GM21447 (cell line): ENCODE data around the gene CHRNA3.

Source experiments
- ATAC-seq: cut with Tn5 transposase; IDR thresholded peaks from one replicate; pipeline ENCODE4 v1.9.1; 2021; ENCODE audit not compliant: unreplicated experiment

CHRNA3 gene

DNA sequence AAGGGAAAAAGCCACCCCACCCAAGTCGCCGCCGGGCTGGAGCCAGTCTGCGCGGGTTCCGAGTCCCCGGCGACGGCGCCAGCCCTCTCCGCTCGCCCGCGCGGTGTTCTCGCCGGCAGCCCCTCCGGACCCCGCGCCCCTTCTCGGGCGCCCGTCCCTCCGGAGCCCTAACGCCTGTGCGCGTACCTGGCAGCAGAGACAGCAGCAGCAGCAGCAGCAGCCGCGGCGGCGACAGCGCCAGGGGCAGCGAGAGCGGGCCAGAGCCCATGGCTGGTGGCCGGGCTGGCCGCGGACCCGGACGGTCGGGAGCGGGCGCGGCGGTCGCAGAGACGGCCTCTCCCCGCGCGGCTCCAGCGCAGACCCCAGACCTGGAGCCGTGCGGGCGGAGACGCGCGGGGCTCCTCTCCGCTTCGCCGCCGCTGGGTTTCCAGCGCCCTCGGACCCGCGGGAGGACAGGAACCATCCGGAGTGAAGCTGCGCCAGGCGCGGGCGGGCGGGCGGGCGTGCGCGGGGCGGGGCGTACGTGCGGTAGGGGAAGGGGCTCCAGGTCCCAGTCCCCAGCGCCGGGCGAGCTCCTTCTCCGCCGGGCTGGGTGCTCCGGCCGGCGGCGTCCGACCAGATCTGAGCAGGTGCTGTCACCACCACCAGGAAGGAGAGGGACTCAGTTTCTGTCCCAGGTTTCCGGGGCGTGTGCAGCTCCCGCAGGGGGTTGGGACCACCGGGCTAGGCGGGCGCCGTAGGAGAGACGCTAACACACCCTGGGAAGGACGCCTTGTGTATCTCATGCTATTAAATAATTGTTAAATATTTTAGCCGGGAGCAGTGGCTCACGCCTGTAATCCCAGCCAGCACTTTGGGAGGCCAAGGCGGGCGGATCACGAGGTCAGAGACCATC lies at the start of gene CHRNA3:
Gene CHRNA3, minus strand, starts transcription at position 470 of the 895 bp plus-strand sequence. Its CDS starts 202 bp downstream, at position 268.
- ATAC-seq: no peak

DNA sequence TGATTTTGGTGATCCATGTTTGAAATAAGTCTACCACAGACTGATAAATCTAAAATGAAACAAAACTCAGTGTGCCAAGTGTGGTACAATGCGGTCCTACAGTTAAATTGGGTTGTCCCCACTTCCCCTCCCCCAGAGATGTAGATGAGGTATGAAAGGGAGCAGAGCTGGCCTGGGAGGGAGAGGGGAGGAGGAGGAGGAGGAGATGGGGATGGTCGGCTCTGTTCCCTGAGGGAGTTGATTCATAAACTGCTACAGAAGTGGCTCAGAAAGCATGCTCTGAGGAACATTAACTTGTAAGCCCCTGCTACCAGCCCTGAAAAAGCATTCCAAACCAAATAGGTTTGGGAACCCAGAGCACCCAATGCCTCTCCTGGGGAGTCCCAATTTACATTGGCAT lies 48.2 kb upstream of the CHRNA3 start:
- no peak for ATAC-seq

DNA sequence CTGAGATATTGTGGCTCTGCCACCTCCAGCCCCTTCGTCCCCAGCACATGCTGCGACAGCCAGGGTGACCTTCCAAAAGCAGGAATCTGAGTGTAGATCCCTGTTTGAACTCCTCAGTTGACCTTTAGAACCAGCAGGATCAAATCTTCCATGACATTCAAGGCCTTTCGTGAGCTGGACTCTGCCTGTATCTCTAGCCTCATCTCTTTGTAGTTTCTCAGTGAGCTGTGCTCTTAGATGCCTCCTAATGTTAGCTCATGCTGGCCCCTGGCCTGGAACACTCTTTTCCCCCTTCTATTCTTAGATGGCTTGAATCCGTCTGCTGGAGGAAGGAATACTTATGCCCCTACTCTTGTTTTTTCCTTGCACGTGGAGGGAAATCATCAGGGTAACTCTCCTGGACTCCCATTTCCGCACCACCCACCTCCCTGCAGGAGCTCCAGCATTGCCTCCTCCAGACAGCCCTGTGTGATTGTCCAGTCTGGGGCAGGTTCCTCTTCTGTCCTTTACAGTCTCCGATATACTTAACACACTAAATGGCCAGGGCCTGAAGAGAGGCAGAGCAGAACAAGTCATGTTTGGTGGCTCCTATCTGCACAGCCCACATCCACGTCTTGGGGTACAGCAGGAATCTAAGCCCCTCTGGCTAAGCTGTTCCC lies 46.9 kb upstream of the CHRNA3 start:
- ATAC-seq: no peak

DNA sequence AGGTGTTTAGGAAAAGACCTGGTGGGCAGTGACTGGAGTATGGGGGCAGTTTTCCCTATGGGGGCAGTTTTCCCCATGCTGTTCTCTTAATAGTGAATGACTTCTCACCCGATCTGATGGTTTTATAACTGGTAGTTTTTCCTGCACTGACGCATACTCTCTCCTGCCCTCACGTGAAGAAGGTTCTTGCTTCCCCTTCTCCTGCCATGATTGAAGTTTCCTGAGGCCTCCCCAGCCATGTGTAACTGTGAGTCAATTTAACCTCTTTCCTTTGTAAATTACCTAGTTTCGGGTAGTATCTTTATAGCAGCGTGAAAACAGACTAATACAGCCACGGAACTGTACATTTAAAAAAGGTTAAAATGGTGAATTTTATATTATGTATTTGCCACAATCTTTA lies 45.2 kb upstream of the CHRNA3 start:
- no peak for ATAC-seq

DNA sequence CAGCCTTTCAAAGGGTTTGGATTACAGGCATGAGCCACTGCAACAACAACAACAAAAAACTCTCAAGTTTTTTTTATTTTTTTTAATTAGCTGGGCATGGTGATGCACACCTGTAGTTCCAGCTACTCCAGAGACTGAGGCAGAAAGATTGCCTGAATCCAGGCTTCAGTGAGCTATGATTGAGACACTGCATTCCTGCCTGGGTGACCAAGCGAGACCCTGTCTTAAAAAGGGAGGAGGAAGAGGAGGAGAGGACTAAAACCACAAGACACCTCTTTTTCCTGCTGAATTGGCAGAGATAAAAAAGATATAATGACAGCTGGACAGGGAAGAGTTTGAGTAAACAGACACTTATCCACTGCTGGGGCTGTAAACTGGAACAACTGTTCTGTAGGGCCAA lies 42.9 kb upstream of the CHRNA3 start:
- ATAC-seq: no peak

DNA sequence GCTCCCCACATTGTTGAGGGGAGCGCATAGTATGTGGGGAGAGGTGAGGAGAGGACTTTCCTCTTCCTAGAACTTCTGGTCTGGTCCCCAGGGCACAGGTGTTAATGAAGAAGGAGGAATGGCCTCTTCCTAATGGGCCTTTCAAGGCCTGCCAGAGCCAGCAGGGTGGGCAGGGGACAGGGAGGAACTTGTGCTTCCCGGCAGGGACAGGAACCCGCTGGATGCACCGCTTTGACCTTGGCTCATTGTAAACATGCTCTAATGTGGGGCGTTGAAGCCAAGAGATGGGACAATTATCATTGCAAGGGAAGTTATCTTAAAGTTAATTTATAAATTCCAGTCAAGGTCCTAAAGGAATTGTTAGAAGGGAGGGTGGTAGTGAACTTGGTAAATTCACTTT lies 41.2 kb upstream of the CHRNA3 start:
- ATAC-seq: no peak

DNA sequence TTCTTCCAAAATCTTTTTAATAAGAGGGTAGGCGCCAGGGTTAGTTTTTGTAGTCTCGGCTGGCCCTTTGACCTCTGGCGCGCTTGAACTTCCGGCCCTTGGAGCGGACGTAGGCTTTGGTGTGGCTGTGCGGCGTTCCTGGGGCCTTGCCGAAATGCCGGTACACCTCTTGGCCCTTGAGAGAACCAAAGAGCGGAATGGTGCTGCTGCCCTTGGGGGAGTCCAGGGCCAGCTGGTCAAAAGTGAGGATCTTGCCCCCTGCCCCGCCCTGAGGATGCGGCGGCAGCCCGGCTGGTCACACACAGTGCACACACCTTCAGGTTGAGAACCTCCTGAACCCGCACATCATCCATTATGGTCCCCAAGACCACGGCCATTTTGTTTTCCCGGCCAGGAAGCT lies 40.2 kb upstream of the CHRNA3 start:
- no peak for ATAC-seq

DNA sequence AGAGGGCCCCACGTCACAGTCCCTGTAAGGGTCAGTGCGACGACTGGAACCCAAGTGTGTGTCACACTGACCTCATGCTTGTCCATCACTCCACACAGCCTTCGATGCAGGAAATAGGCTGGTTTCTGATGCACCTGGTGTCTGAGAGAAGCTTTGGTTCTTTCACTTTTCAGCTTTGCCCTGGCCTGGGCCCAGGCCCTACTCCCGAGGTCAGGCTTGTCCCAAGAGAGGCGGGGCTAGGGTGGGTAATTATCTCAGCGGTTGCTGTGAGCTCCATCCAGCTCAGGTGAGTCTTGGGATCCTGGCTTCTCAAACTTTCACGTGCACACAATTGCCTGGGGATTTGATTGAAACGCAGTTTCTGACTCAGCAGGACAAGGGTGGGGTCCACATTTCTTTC lies 39.8 kb upstream of the CHRNA3 start:
- no peak for ATAC-seq

DNA sequence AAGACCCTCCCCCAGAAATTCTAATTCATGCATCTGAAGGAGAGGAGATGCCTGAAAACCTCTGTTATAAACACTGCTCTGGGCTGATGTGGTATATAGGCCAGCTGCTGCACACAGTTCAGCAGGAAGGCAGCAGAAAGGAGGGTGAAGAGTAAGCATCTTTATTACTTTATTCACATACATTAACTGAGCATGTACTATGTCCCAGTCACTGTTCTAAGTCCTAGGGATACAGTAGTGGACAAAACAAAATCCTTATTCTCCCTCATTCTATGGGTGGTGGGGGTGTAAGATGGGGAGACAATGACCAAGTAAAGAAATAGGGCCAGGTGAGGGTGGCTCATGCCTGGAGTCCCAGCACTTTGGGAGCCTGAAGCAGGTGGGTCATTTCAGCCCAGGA lies 38.0 kb upstream of the CHRNA3 start:
- ATAC-seq: no peak

DNA sequence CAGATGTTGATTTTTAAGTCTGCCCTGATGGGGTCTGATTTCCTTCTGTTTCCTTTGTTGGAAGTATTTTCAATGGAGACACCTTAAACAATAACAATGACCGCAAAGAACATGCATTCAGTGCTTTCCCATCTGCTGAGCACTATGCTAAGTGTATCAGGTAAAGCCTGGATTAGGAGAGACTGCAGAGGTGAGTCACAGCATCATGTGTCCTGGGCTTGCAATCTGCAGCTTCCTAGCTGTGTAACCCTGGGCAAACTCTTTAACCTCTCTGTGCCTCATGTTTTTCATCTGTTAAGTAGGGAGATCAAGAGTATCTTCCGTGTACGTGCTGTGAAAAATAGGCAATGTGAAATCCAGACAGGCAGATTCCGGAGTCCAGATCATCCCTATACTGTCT lies 33.5 kb upstream of the CHRNA3 start:
- ATAC-seq: no peak

DNA sequence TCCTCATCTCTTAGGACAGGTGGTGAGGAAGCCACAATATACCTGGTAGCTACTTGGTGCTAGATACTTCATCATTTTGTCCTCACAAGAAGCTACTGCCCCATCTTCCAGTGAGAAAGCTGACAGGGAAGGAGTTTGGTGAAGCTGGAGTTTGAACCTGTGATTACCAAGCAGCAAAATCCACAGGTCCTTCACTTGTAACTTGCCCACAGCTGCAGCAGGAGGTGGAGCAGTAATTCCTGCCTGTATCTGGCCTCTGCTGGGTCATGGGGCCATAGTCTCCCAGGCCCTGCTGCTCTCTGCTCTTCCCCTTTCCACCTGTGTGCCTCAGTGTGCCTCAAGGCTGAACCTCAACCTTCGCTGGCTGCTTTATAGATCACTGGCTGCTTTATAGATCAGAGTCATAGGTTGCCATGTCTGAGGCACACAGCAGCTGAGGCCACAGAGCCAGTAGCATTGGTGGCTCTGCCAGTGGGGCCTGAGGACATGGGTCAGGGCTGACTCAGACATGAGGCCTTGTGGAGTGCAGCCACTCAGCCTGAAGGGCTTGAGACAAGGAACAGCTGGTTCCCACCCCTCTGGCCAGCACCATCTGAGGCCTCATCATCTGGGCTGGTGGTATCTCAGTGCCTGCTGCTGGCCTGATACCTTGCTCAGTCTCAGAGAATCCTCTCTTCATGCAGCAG lies 31.3 kb upstream of the CHRNA3 start:
- no peak for ATAC-seq

DNA sequence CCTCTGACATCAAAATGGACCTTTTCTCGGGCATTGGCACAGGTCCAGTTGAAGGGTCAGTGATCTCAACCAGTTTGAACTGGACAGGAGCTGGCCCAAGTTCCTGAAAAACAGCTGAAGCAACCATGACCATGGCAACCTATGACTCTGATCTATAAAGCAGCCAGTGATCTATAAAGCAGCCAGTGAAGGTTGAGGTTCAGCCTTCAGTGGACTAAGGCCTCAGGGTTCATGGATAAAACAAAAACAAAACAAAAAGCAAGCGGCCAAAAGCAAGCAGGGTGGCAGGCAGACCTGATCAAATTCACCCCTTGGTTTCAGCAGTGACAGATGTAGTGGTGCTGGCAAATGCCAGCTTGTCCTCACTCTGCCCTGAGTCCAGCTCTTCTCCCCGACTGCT lies 30.2 kb upstream of the CHRNA3 start:
- ATAC-seq: no peak

DNA sequence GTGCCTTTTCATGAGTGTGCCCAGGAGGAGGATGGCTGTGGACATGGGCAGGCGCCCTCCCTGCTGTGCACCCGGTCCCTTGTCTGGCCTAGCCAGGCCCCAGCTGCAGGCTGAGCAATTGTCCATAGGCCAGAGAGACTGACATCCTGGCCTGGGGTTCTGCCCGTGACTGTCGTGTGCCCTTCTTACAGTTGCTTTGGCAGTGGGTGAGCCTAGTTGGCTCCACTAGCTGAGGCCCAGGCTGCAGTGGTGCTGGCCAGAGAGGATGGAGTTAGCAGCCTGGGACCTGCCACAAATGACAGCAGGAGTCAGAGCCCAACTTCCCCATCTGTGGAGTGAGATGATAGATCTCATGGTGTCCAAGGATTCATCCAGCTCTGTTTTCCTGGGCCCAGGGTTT lies 29.2 kb upstream of the CHRNA3 start:
- ATAC-seq: no peak

DNA sequence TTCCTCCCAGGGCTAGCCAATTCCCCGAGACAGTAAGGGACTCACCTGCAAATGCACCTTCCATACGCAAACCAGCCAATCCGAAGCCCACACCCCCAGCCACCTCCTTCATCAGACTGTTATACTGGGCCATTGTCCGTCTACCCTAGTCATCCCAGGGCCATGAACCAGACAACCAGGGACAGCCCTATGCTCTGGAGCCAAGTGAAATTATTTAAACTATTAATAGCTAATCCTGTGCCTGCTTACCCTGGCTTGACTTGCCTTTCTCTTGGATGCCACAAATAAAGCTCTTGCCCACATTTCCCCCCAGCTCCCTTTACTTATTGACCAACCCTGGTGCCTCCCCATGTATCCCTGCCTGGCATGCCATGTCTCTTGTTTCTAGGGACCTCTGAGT lies 24.2 kb upstream of the CHRNA3 start:
- ATAC-seq: no peak

DNA sequence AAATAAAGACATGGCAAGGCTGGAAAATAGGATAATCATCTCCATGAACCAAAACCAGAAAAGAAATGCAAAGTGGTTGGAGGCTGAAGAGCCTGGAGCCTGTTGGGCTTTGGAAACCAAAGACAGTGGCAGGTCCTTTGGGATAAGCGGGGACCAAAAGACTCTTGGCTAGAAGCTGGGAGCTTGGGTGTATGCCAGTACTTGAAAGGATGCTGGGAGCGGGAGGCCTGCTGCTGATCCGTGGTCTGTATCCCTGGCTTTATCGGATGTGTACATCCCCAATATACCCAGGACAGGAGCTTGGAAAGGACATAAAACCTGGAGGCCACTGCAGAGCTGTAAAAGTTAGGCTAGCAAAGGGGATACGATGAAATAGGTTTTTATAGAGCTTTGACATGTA lies 21.5 kb upstream of the CHRNA3 start:
- ATAC-seq: no peak

DNA sequence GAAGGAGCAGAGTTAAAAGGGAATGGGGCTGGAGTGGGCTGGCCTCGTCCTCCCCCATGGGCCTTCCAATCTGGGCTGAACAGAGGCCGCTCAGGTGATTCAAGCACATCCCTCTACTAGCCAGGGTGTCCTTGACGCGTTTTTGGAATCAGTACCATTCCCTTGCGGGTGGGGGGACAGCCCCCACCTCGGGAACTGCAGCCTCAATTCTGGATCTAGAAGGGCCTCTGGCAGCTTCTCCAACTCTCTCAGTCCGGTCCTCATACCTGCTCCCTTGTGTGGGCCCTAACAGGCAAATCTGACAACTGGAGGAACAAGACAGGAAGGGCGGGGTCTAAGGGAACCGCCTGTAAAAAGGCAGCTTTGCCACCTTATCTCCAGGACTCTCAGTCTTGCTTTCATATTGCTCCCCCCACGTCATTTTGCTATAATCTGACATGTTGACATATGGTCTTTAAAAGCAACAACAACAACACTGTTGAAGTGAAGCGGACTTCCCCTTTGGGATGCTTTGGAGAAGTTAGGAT lies 21.0 kb upstream of the CHRNA3 start:
- ATAC-seq: no peak

DNA sequence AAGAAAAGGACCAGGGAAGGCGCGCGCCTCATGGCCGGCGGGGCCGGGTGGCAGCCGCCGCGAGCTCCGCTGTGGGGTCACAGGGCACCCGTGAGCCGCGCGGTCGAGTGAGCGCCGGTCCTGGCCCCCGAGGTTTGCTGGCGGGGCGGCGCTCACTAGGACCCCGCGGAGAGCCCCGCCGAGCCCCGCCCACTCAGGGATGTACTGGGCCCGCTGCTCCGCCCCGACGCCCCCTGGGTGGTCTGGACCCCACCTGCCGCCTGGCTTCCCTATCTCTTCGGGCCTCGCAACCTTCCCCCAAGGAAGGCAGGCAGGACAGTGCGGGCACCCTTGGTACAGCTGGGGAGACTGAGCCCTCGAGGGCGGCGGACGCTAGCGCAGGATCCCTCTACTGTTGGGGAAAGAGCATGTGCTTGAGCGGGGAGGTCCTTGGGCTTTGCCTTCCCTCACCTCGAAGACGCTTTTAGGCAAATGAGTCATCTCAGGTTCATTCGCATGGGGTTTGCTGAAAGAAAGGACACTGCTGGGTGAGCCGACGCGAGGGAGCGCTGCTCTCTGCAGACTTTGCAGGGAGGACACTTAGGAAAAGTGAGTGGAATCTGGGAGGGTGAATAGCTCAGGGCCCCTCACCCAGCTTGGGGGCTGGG lies 20.4 kb upstream of the CHRNA3 start, which contains the start of gene CHRNB4:
Gene CHRNB4, minus strand, starts transcription at position 109 of the 647 bp plus-strand sequence. Its CDS starts 77 bp downstream, at position 32.
- ATAC-seq: no peak

DNA sequence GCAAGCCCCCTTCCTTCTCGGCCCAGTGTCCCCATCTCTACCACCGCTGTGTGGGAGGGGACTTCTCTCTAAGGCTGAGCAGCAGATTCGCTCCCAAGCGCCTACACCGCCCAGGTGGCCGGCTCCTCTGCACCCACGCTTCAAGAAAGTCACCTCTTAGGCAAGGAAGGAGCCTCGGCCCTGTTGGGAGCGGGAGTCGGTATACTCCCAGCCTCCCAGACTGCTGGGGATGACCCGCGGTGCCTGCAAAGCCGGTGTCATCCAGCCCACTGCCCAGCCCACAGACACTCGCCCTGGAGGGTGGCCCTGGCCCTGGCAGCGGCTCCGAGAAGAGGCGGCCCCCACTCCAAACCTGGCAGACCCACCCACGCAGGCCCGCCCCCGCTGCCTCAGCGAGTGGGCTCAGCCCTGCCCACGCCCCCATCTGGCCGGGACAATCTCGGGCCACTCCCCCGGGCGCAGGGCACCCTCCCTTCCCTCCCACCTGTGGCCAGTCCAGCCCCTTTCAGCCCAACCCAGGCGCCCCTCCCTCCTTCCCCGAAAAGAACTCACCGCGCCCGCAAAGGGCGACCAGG lies 19.8 kb upstream of the CHRNA3 start:
- no peak for ATAC-seq

DNA sequence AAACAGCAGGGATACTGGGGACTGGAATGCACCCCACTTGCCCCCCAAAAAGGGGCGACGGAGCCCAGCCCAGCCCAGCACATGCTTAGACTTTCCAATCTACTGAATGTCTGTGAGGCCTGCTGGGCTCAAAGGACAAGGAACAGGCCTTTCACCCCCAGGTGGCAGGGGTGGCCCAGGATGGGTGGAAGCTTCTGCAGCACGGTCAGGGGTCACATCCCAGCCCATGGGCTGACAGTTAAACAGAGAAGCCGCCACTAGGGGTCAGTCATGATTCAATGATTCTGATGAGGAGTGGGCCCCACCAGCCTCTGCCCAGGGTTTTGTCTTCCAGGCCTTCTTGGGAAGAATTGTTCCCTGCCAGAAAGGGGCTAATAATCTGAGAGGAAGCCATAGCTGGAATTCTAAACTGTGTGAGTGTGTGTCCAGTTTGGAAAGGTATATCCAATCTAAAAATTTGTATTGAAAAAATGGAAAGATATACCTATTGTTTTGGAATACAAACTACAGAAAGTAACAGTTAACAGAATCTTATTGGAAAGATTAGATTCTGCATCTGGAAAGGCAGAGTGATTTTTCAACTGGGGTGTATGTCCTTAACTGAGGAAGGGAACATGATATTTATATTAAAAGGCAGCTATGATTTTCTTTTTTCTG lies 18.0 kb upstream of the CHRNA3 start:
- ATAC-seq: no peak

DNA sequence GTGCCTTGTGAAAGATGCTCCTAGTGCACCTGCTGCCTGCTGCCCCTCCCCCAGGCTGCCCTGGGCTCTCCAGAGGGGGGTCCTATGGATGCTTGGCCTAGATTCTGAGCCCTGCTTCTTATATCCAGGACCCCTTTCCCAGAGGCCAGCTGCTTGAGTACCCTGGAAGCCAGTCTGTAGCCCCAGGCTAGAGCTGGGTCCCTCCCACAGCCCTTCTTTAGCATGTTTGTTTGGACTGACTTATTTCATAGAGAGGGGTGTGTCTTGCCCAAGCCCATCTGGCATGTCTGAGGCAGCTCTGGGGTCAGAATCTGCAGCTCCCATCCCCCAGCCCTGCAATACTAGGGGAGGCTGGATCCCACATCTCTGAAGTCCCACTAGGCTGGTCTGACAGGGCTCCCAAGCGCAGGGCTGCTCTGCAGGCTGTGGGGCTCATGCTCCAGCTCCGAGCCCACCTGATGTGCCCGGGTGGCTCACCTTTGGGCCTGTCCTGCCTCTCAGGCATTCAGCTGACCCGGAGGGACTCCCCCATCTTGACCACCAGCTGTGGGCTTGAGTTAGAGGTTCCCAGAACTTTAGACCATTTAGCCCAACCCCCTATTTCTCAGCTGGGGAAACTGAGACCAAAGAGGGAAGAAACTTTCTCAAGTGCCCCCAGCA lies 17.1 kb upstream of the CHRNA3 start:
- no peak for ATAC-seq
